Activated CD4-positive, alpha-beta T cell treated with anti-CD3 and anti-CD28 coated beads for 4 hours (primary cell): ENCODE measurements around the gene KDELR1.

ENCODE experiments used
- DNase-seq, 2 donors: peaks; one replicate each; pipeline ENCODE4 v3.0.0-alpha.2; 2020

The KDELR1 gene

GRCh38 chr19:48370955-48371354 lies 20.4 kb downstream of the KDELR1 start:
- DNase-seq: no peak

DNA sequence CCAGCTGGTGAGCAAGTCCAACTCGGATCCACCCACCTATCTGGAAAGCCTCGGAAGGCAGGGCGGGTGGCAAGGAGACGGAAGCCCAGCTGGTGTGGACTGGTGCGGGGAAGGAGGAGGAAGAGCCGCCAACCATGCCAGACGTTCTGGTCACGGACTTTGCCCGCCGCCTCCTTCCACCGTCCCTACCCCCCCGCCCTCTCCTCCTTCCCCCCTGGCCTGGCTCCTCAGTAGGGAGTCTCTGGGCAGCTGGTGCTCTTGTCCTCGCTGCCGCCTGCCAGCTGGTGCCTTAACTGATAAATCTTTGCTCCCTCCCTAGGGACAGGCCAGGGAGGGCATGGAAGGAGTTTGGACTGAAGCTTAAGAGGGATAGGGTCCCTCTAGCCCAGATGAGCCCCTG lies 22.4 kb downstream of the KDELR1 start:
- no peak for DNase-seq

DNA sequence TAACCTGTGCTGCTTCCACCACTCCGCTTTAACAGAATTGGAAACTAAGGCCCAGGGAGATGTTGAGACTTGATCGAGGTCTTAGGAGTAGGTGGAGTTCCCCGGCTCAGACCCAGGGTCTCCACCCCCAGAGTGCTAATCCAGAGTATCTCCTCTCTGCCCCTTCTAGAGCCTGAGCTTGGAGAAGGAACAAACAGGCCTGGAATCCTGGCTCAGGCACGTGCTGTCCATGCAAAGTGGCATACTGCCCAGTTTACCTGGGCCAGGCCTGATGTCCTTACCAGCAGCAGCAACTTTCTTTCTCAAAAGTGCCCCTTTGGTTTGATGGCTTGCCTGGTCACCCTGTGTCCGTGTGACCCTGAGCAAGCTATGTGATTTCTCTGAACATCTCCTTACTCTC lies 23.5 kb downstream of the KDELR1 start:
- DNase-seq: no peak

- no peak for DNase-seq
These were observed 25.7 kb downstream of the KDELR1 start for GRCh38 chr19:48365602-48366001.

DNA sequence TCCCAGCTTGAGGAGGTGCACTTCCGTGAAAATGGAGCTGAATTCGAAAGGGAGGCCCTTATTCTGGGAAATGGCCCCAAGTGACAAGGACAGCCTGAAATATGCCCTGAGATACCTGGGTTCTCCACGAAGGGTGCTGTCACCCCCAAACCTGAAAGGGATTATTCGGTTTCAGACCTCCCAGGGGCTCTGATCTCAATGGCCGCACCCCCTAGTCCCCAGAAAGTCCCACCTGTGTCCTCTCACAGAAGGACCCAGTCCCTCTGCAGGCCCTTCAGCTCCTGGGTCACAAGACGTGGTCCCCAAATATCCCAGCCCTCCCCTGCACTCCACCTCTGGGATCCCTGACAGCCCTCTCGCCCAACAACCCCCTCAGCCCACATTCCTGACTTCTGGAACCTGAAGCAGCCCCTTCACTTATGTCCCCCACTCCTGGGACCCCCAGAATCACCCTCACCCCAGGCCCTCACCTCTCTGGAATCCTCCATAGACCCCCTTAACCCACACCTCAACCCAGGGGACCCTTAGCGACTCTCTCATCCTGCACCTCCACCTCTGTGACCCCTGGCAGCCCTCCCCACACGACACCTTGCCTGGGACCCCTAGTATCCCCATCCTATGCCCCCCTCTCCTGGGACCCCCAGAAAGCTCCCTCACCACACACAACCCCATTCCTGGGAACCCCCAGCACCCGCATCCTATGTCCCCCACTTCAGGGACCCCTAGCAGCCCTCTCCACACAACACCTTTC lies 26.6 kb downstream of the KDELR1 start:
- DNase-seq: no peak

GRCh38 chr19:48363810-48364597 lies 27.3 kb downstream of the KDELR1 start, which contains the start of the genes SYNGR4 and TMEM143:
Gene SYNGR4 (plus strand): TSS chr19:48364367. CDS start chr19:48365843, 1,476 bp downstream.
Gene TMEM143 (minus strand): TSS chr19:48363940. CDS start chr19:48363920, 20 bp downstream.
- DNase-seq: peak; percentile 96 to 99

DNA sequence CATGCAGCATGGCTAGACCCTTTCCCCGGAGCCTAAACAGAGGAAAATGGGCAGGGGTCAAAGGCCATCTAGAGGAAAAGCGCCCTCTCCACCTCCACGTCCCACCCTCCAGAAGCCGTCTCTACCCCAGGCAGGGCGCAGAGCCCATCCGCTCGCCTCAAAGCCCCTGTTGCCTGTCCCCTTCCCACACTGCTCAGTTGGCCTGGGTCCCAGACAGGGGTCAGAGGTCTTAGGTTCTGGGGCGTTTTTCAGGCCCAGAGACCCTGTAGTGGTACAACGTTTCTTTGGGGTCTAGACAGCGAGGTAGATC lies 27.9 kb downstream of the KDELR1 start:
- DNase-seq: no peak

GRCh38 chr19:48362716-48363499 lies 28.4 kb downstream of the KDELR1 start:
- DNase-seq: peak; percentile 87 to 89

- DNase-seq: no peak
These were observed 29.4 kb downstream of the KDELR1 start for GRCh38 chr19:48361912-48362311.

- no peak for DNase-seq
These were observed 32.2 kb downstream of the KDELR1 start for GRCh38 chr19:48359123-48359522.

DNA sequence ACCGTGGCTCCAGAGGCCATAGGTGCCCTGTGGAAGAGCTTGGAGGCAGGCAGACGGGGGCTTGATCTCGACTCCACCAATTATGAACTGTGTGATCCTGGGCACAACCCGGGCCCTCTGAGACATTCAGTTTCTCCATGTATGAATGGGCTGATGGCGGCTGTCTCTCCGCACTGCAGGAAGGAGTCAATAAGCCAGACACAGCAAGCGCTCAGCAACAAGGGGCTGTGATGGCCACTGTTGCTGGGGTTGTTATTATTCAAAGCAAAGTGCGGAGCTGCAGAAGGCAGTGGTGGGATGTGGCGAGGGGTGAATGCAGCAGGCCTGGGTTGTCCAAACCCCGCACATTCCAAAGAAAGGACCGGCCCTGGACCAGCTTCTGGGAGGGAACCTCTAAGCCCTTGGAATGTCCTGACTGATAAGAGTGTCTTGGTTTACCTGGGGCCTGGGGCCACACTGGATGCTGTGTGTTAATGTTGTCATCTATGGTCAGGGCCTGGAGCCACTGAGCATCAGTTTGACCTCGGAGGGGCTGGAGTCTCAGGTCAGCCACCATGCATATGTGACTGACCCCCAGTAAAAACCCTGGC lies 35.9 kb downstream of the KDELR1 start:
- DNase-seq: no peak

GRCh38 chr19:48354332-48354992 lies 36.9 kb downstream of the KDELR1 start:
- DNase-seq: no peak

- DNase-seq: no peak
These were observed 37.7 kb downstream of the KDELR1 start for GRCh38 chr19:48353677-48354076.

DNA sequence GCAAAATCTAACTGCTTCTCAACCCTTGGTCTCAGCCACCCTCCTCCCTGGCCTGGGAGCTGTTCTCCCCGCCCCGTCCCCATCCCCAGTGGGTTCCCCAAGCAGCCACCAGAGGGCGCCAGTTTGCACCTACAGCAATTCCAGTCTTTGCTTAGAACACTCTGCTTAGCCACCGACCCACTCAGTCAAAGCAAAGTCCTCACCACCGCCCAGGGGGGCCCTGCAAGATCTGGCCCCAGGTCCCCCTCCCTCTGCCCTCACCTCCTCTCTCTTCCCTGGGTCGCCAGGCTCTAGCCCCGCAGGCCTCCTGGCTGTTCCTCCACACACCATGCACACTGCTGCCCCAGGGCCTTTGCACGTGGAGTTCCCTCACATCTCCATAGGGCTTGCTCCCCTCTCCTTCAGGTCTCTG lies 40.0 kb downstream of the KDELR1 start:
- peak; percentile 69 to 81 for DNase-seq

GRCh38 chr19:48350856-48351255 lies 40.5 kb downstream of the KDELR1 start:
- no peak for DNase-seq

- no peak for DNase-seq
These were observed 42.6 kb downstream of the KDELR1 start for GRCh38 chr19:48348737-48349136.

DNA sequence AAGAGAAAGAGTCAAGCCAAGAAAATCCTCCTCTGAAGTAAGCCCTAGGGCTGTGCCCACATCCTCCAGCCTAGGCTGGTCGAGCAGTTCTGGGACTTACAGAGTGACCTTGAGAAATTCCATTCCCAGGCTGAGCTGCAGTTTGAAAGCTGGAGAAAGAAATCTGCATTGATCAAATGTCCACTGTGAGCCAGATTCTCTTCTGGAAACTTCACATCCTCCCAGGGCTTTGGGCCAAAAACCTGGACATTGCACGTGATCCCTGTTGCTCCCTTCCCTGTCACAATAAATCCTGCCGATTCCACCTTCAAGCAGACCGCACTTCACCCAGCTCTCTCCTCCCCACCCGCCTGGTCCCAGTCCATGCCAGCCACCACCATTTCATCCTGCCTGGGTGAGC lies 43.3 kb downstream of the KDELR1 start:
- DNase-seq: no peak

- no peak for DNase-seq
These were observed 45.2 kb downstream of the KDELR1 start for GRCh38 chr19:48346191-48346590.

GRCh38 chr19:48344892-48345291 lies 46.5 kb downstream of the KDELR1 start:
- DNase-seq: no peak

- DNase-seq: no peak
These were observed 48.4 kb downstream of the KDELR1 start for GRCh38 chr19:48342841-48343540.

DNA sequence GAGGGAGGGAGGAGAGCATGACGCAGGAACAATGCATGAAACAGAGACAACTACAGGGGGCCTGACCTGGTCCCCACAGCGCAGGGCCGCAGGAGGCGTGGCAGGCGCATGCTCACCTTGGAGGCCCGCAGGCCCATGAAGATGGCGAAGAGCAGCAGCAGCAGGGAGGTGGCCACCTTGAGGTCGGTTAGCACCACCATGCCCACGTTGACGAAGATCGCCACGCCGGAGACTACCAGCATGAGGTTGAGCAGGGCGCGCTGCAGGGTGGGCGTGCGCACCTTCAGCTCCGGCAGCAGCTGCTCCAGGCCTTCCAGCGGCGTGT lies 49.0 kb downstream of the KDELR1 start:
- DNase-seq: no peak
